Daoy (cell line): Measurements from ENCODE around the gene DENND1A. TPM values are rescaled to one million over a fixed set of nuclear protein-coding genes. Genes with fewer than 3 reads are reported as not detected.
"Not testable (repeated sequence)": the region's sequence is repeated elsewhere in the genome, so short reads cannot be mapped to it uniquely, and the experiment has no call there.

ENCODE experiments used
- DNase-seq: peaks from one replicate; pipeline ENCODE4 v3.0.0-alpha.2; 2015; ENCODE audit warnings: low read depth
- total RNA-seq: library from RNA; depleted of rRNA; stranded (reverse); fragments of >200 nt; shearing (Covaris generic); gene quantifications from 2 replicates; pipeline ENCODE4 v1.2.3, GENCODE V29; 2014

The DENND1A gene
- total RNA-seq, 1 experiment from 2014 or later = 9.9 TPM

- no peak for DNase-seq
Measured at GRCh38 chr9:123816817-123817472, 113.0 kb downstream of the DENND1A start.

- not testable (repeated sequence) for DNase-seq
Measured at GRCh38 chr9:123815856-123816255, 114.1 kb downstream of the DENND1A start.

- no peak for DNase-seq
Measured at GRCh38 chr9:123814496-123814895, 115.4 kb downstream of the DENND1A start.

- no peak for DNase-seq
Measured at GRCh38 chr9:123812984-123813383, 116.9 kb downstream of the DENND1A start.

- DNase-seq = no peak
Measured at GRCh38 chr9:123807251-123807650, 122.7 kb downstream of the DENND1A start.

- DNase-seq = no peak
Measured at GRCh38 chr9:123806829-123807228, 123.1 kb downstream of the DENND1A start.

- DNase-seq = no peak
Measured at GRCh38 chr9:123798195-123798594, 131.7 kb downstream of the DENND1A start.

GRCh38 chr9:123796618-123797484 lies 133.1 kb downstream of the DENND1A start:
- DNase-seq = no peak

GRCh38 chr9:123796094-123796493 lies 133.8 kb downstream of the DENND1A start:
- DNase-seq = no peak

- DNase-seq = no peak
Measured at GRCh38 chr9:123795336-123795735, 134.6 kb downstream of the DENND1A start.

GRCh38 chr9:123792501-123792900 lies 137.4 kb downstream of the DENND1A start:
- no peak for DNase-seq

- DNase-seq = no peak
Measured at GRCh38 chr9:123789554-123790292, 140.2 kb downstream of the DENND1A start.

GRCh38 chr9:123787416-123787815 lies 142.5 kb downstream of the DENND1A start:
- DNase-seq = no peak

- no peak for DNase-seq
Measured at GRCh38 chr9:123784518-123784917, 145.4 kb downstream of the DENND1A start.

GRCh38 chr9:123778232-123778902 lies 151.6 kb downstream of the DENND1A start:
- peak; percentile 28 for DNase-seq

GRCh38 chr9:123776708-123777537 lies 153.0 kb downstream of the DENND1A start:
- DNase-seq = no peak

GRCh38 chr9:123775289-123776284 lies 154.3 kb downstream of the DENND1A start:
- no peak for DNase-seq

- no peak for DNase-seq
Measured at GRCh38 chr9:123773783-123774182, 156.1 kb downstream of the DENND1A start.

- no peak for DNase-seq
Measured at GRCh38 chr9:123772967-123773366, 157.0 kb downstream of the DENND1A start.

- DNase-seq = no peak
Measured at GRCh38 chr9:123772374-123772773, 157.6 kb downstream of the DENND1A start.
